ENCODE measurements around the gene TREML2. TPM values are rescaled to one million over a fixed set of nuclear protein-coding genes. Genes with fewer than 3 reads are reported as not detected.

The TREML2 gene
- total and polyA plus RNA-seq, 9 of the 15 experiments (the other 6 are each of a cell fraction or from before 2014, with no cell fraction given), result 0.20 to 2.9 (median 1.4) TPM

- Histone ChIP-seq H4K20me1 (replicated peaks; ENCODE audit: control insufficient read depth, insufficient read depth, low read length) (peaks cover 4% of the 10 kb centered on the region; the same call in 1 of the 2 replicates), H3K27me3 (ENCODE audit: control insufficient read depth in 2 of 2, insufficient read depth in 2 of 2, low read length in 2 of 2) (peaks cover 0 to 19% of the 10 kb centered on the region in 2 experiments; a peak in 3 of 5 replicates), H3K9me1 (ENCODE audit: control insufficient read depth, insufficient read depth, low read length) (no peaks in the 10 kb centered on the region), H3K4me2 (ENCODE audit: insufficient read depth, low read length) (no peak overlapping the region), H3K4me1 (replicated peaks in 1 of 2; ENCODE audit: control insufficient read depth in 2 of 2, insufficient read depth in 2 of 2, low read length in 2 of 2) (no peaks in the 10 kb centered on the region; a peak in 1 of 5 replicates), H3K79me2 (ENCODE audit: control insufficient read depth, insufficient read depth, low read length) (no peaks in the 10 kb centered on the region), H2AFZ (ENCODE audit: low read depth, low read length) (no peak overlapping the region), H3K4me3 (no peak overlapping the region), H3K9ac (ENCODE audit: insufficient read depth in 1 of 2, low read depth in 2 of 2, low read length in 2 of 2) (no peak overlapping the region), H3K36me3 (ENCODE audit: control insufficient read depth, insufficient read depth, low read length) (no peaks in the 10 kb centered on the region), H3K9me3 (replicated peaks; ENCODE audit: control insufficient read depth, insufficient read depth, low read depth, low read length) (no peaks in the 10 kb centered on the region), H3K27ac (ENCODE audit: extremely low read depth, low read depth, low read length) (no peak overlapping the region)
- WGBS (ENCODE audit: insufficient coverage, low coverage, missing lambda C conversion rate), result 10% methylated on average over 1 of the region's 1 CpG
- POLR2A ChIA-PET, result interaction anchor here (0.8 kb wide), 1 partner anchor 863 kb away, joined by 3 read pairs; no protein-coding TSS in a partner anchor
- FAIRE-seq (no peak), DNase-seq (ENCODE audit: extremely low read depth in 1 of 4, low spot score in 3 of 4) (no peak), ATAC-seq (no peak)
- intact Hi-C loops (cut with micrococcal nuclease), result no loop called here
- TF ChIP-seq HNRNPK (IDR thresholded peaks at IDR 0.05; ENCODE audit: low read depth, low read length, poor library complexity, severe bottlenecking) (no peak), DACH1 (IDR thresholded peaks at IDR 0.05; ENCODE audit: partially characterized antibody) (no peak), ZNF354B (CRISPR knock-in tag; IDR thresholded peaks at IDR 0.05) (no peak), CEBPG (CRISPR knock-in tag; IDR thresholded peaks at IDR 0.05) (no peak), CEBPG (tag; conservative IDR thresholded peaks at IDR 0.05 in 1 of 2, IDR thresholded peaks at IDR 0.05 in 1 of 2) (peak in 1 of 2 experiments; percentile 33; a peak in 1 of 4 replicates), NFE2L1 (tag; IDR thresholded peaks at IDR 0.05; ENCODE audit: borderline replicate concordance, low read depth) (no peak), ZNF280B (CRISPR knock-in tag; IDR thresholded peaks at IDR 0.05) (no peak), ZBTB43 (CRISPR knock-in tag; IDR thresholded peaks at IDR 0.05) (no peak), MBD1 (CRISPR knock-in tag; IDR thresholded peaks at IDR 0.05) (no peak), ATF3 (IDR thresholded peaks at IDR 0.05) (0 out of 2 replicates have a peak, but pooled peaks have one; percentile 16), ATF3 (CRISPR knock-in tag; conservative IDR thresholded peaks at IDR 0.05) (no peak), HOMEZ (CRISPR knock-in tag; IDR thresholded peaks at IDR 0.05) (no peak)
- BruUV-seq (replicated peaks), result no TSS peak
- CTCF ChIA-PET (ENCODE audit: low intra/inter-chr PET ratio), result no interaction called here
- in situ Hi-C loops (cut with MboI), result no loop called here
These were observed 25.9 kb downstream of the TREML2 start for GRCh38 chr6:41175084-41175483.

Data from K562 (cell line).